GM21528 (cell line): ENCODE data around the gene ID1.
A peak's percentile ranks its signal among the peaks of the same experiment; 100 is the strongest.

Source experiments
- ATAC-seq: cut with Tn5 transposase; IDR thresholded peaks from one replicate; pipeline ENCODE4 v1.9.1; 2021; ENCODE audit warnings: mild to moderate bottlenecking, moderate library complexity; ENCODE audit not compliant: unreplicated experiment, low FRiP score

ID1 gene

DNA sequence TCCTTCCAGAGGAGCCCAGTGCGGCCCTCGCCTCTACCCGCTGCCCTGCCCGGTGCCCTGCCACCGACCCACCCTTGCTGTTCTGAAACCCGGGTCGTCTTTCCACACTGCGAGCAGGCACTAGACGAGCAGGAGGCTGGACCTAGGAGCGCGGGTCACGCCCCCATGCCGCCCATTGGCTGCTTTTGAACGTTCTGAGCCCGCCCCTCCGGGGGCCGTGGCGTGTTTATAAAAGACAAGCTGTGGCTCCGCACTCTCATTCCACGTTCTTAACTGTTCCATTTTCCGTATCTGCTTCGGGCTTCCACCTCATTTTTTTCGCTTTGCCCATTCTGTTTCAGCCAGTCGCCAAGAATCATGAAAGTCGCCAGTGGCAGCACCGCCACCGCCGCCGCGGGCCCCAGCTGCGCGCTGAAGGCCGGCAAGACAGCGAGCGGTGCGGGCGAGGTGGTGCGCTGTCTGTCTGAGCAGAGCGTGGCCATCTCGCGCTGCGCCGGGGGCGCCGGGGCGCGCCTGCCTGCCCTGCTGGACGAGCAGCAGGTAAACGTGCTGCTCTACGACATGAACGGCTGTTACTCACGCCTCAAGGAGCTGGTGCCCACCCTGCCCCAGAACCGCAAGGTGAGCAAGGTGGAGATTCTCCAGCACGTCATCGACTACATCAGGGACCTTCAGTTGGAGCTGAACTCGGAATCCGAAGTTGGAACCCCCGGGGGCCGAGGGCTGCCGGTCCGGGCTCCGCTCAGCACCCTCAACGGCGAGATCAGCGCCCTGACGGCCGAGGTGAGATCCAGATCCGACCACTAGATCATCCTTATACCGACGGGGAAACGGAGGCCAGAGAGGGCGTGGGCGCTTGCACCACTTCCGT lies at the start of gene ID1:
Gene ID1 (plus strand): TSS at position 259 of the 871 bp plus-strand sequence. CDS start 99 bp downstream, at position 358.
- peak; percentile 84 for ATAC-seq

GRCh38 chr20:31559704-31560093 lies 45.4 kb upstream of the ID1 start:
- no peak for ATAC-seq

- no peak for ATAC-seq
Measured at GRCh38 chr20:31560094-31560745, 44.9 kb upstream of the ID1 start.

DNA sequence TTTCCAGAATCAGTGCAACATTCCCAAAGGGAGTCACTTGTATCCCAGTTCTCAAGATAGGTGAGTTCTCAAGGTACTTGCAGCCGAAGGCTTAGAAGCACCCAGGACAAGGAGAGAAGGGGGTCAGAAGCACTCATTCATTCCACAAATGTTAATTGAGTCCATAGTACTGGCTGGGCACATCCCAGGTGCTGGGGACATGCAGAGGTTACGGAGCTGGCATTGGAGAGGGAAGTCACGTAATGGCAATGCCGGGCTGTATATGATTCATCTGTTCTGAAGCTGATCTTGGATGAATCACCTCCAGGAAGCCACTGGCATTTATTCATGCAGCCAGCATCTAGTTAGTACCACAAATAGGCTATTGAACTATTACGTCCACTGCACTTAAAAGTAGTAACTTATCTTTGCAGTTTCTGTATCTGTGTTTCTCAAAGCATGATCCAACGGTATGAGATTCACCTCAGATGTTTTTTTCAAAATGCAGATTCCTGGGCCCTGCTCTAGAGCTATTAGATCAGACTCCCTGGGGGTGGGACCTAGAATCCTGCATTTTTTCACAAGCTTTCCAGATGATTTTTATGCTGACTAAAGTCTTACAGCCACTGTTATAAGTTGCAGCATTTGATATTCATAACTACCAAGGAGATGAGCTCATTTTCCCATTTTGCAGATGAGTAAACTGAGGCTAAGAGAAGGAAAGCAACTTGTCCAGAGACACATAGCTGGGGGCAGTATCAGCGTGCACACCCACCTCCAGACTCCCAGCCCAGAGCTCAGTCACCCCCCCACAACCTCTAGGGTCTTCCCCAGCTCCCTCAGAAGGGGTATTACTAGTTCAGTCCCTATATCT lies 44.1 kb upstream of the ID1 start:
- no peak for ATAC-seq

DNA sequence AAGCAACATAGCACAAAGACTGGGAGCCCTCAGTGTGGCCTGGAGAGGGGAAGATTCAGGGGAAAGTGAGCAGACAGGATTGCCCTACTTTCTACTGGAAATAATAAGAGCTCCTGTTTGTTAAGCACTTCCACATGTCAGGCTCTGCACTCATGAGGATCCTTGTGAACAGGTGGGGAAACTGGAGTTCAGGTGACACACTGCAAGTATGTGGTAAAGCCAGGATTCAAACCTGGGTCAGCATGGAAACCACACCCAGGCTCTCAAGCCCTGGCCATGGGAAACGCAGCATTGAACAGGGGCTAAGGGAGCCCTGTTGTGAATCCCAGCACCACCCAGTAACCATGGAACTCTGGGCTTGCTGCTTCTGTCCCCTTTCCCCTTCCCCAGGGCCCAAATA lies 42.8 kb upstream of the ID1 start:
- no peak for ATAC-seq

- no peak for ATAC-seq
Measured at GRCh38 chr20:31564284-31564683, 40.8 kb upstream of the ID1 start.

DNA sequence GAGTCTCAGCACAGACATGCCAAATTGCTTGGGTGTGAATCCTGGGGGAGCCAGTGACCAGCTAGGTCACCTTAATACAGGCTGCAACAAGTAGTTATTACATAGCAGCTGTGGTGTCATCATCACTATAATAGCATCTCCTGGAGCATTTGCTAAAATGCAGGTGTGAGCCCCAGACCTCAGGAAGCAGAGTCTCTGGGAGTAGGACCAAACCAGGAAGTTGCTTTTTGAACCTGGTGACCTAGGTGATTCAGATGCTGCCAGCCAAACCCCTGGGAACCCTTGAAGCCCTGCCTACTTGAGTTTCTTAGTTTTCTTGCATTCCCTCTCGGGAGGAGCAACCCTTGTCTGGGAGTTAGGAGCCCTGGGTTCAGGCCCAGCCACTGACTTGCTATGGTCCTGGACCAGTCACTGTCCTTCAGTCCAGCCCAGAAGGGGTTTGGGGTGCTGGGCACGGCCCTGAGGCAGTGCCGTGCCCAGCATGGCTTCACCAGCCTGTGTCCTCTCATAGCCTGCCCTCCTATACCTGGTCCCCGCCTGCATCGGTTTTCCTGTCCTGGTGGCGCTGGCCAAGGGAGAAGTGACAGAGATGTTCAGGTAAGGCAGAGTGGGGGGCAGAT lies 39.3 kb upstream of the ID1 start:
- ATAC-seq = no peak

GRCh38 chr20:31566319-31566657 lies 38.8 kb upstream of the ID1 start:
- ATAC-seq = no peak

DNA sequence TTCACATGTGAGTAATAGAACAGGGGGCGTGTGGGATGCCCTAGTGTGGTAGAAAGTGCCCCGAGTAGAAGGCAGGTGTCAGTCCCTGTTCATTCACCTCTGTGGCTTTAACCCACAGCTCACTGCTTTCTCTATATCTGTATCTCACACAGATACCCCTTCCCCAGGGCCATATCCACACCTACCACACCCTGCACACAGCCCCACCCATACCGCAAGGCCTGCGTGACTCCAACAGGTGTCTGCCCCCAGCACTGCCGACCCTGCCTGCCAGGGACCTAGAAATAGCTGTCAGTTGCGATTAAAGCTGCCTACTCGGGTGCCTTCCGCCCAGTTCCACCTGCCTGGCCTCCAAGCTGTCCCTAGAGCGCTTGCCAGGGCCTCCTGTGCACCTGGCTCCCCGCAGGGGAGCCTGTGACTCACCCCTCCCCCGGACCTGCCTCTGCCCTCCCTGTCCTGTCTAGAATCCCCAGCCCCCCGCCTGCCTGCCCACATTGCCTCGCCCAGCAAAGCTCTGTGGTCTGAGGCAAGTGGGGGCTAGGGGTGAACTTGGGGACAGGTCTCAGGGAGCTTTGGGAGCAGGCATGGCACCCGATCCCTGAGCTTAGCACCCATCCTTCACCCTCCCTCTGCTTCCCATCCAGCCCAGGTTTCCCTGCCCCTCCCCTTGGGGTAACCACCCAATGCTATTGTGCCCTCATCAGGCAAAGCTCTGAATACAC lies 38.3 kb upstream of the ID1 start:
- no peak for ATAC-seq

DNA sequence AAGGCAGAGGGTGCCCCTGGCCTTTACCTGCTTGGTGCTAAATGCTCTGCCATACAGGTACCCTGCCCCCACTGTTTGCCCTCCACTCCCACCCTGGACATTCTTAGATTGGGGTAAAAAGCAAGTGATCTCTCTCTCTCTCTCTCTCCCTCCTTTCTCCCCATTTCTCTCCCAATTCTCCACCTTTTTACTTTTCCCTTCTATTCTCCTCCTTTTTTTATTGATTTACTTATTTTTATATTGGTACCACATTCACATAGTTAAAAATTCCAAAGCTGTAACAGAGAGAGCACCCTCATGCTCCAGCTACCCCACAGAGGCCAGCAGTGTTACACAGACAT lies 37.7 kb upstream of the ID1 start:
- ATAC-seq = no peak

DNA sequence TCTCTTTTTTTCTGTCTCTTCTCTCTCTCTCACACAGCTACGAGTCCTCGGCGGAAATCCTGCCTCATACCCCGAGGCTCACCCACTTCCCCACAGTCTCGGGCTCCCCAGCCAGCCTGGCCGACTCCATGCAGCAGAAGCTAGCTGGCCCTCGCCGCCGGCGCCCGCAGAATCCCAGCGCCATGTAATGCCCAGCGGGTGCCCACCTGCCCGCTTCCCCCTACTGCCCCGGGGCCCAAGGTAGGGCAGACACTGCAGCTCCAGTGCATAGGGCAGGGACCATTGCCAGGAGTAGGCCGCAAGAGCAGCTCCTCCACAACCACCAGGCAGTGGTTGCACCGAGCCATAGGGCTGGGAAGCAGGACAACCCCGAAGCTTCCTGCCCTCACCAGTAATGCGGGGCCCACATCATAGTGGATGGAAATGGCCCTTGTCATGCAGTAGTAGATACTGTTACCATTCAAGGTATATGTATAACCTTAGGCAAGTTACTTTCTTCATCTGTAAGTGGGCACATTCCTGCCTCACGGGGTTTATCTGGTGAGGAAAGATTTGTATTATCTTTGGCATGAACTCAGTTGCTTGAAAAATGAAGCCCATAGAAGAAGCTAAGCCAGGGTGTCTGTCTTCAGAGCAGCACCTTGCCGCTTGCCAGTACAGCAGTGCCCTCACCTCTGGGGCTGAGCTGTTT lies 36.9 kb upstream of the ID1 start:
- no peak for ATAC-seq

GRCh38 chr20:31568773-31569162 lies 36.3 kb upstream of the ID1 start:
- ATAC-seq = no peak

- ATAC-seq = no peak
Measured at GRCh38 chr20:31569163-31570020, 35.7 kb upstream of the ID1 start.

DNA sequence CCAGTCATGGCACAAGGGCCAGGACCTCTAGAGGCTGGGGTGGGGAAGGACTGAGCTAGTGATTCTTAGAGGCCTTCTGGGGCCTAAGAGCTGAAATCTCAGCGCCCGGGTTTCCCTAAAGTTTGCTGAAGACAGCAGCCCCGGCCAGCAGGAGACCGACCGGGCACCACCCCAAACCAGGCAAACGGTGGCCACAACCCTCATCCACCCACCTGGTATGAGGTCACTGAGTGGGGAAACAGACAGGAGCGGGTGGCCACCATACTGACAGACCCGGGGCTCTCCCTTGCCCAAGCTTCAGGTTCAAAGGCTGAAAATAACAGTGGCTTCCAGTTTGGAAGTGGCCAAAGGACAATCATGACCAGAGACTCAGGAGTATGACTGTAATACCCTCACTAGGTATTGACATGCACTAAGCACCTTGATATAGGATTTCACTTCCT lies 35.0 kb upstream of the ID1 start:
- no peak for ATAC-seq

DNA sequence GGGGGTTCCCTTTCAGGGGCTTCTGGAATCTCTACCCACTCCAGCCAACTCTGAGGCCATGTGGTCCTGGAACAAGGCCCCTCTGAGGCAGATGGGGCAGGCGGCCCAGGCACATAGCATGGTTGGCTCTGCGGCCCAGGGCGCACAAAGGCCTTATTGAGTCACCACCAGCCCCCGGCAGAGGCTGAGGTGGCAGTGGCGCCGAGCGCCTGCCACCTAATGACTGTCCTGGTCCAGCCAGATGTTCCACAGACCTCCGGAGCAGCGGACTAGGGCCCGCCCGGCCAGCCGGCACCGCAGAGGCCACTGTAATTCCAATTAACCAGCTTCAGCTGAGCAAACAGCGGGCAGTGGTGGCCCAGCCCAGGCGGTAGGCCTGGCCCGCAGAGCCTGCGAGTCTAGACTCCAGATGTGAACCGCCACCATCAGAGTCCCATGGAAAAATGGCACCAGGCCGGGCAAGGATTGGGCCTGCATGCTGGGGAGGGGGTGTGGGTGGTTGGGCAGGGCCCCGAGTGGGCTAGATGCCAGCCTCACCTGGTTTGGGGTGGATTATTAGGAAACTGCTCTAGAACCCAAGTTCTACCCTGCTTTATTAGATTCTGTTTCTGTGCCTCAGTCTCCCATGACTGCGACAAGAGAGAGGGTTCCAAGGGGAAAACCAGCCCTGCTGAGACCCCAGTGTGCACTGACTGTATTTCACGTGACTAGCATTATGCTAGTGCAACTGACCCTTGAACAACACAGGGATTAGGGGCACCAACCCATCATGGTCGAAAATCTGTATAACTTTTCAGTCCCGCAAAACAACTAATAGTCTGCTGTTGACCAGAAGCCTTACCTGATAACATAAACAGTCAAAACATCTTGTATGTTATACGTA lies 34.1 kb upstream of the ID1 start:
- ATAC-seq = no peak

DNA sequence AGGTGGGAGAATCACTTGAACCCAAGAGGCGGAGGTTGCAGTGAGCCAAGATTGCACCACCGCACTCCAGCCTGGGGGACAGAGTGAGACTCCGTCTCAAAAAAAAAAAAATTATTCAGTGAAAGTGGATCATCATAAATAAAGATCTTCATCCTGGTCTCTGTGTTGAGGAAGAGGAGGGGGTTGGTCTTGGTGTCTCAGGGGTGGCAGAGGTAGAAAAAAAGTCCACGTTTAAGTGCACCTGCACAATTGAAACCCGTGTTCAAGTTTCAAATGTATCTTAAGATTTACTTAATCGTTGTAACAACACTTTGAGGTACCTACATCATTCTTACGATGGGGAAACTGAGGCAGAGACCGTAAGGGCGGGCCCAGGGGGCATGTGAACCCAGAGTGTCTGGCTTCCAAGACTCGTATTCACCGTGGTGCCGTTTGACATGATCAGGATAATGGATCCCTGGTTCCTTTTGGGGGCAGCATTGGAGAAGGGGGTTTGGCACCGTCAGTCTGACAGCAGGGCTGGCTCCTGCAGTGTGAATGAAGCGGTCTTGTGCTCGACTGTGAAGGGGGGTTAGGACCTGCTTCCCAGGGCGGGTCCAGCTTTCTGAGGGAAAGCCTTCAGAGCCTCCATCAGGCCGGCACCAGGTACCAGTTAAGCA lies 32.9 kb upstream of the ID1 start:
- ATAC-seq = peak; percentile 7
